ENCODE data around the gene CDH4.
"Not testable (repeated sequence)": the region's sequence is repeated elsewhere in the genome, so short reads cannot be mapped to it uniquely, and the experiment has no call there.

The CDH4 gene

GRCh38 chr20:61850926-61851900, 599.2 kb downstream of the CDH4 start:
- no peak overlapping the region for H3K4me2 ChIP-seq (ENCODE audit: insufficient read depth, low read length)
- TF ChIP-seq EZH2 (IDR thresholded peaks at IDR 0.05; ENCODE audit: borderline replicate concordance, low read depth, low read length, severe bottlenecking) (no peak), CTCF (IDR thresholded peaks at IDR 0.05; ENCODE audit: borderline replicate concordance, extremely low read depth, low read length, poor library complexity, severe bottlenecking) (no peak)
- ATAC-seq (ENCODE audit: insufficient read depth, low read depth) = no peak
- no peak overlapping the region for H3K4me3 ChIP-seq (ENCODE audit: low read depth in 1 of 2, low read length in 2 of 2)
- peaks cover 2% of the 10 kb centered on the region; the same call in 1 of the 2 replicates for H4K20me1 ChIP-seq (ENCODE audit: insufficient read depth, low read length)
- no peaks in the 10 kb centered on the region for H3K79me2 ChIP-seq (ENCODE audit: insufficient read depth, low read length)
- no peak overlapping the region for H2AFZ ChIP-seq (ENCODE audit: low read depth, low read length)
- DNase-seq = no peak
- H3K4me1 ChIP-seq (ENCODE audit: insufficient read depth, low read length) = no peaks in the 10 kb centered on the region
- no peaks in the 10 kb centered on the region for H3K36me3 ChIP-seq (ENCODE audit: insufficient read depth, low read length)
- H3K27me3 ChIP-seq (ENCODE audit: insufficient read depth, low read length, poor library complexity) = no peaks in the 10 kb centered on the region
- H3K27ac ChIP-seq (ENCODE audit: low read length) = no peak overlapping the region
- H3K9me3 ChIP-seq (ENCODE audit: insufficient read depth, low read length, severe bottlenecking) = no peaks in the 10 kb centered on the region
- H3K9ac ChIP-seq (ENCODE audit: low read depth, low read length) = no peak overlapping the region

DNA sequence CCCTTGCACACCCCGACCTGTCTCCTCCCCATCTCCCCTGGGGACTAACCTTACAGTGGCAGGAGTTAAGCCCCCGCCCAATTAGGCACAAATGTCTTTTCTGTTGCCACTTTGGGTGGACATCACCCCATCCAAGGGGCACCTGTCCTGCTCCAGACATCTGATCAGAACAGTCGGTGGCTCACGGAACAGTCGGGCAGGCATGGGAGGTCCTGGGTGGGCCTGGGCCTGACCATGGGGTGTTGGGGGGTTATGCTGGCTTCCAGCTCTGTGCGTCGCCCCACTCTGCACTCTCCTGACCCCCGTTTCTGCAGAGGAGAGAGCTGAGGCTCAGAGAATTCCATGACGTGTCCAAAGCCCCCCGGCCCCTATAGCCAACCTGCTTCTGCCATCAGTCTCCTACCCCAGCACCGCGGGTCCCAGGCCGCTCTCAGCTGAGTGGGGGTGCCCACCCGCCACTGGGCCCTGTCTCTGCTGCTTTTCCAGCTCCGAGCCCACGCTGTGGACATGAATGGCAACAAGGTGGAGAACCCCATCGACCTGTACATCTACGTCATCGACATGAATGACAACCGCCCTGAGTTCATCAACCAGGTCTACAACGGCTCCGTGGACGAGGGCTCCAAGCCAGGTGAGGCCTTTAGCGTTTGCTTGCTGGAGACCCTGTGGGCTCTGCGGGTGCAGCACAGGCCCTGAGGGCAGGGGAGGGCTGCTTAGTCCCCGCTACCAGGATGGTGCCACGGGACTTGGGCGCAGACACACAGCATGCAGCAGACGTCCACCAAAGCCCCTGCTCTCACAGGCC, 600.4 kb downstream of the CDH4 start:
- no peaks in the 10 kb centered on the region for H3K79me2 ChIP-seq (ENCODE audit: insufficient read depth, low read length)
- H3K9me3 ChIP-seq (ENCODE audit: insufficient read depth, low read length, severe bottlenecking) = no peaks in the 10 kb centered on the region
- TF ChIP-seq CTCF (IDR thresholded peaks at IDR 0.05; ENCODE audit: borderline replicate concordance, extremely low read depth, low read length, poor library complexity, severe bottlenecking) (no peak), EZH2 (IDR thresholded peaks at IDR 0.05; ENCODE audit: borderline replicate concordance, low read depth, low read length, severe bottlenecking) (no peak)
- H3K27me3 ChIP-seq (ENCODE audit: insufficient read depth, low read length, poor library complexity) = no peaks in the 10 kb centered on the region
- no peaks in the 10 kb centered on the region for H3K4me1 ChIP-seq (ENCODE audit: insufficient read depth, low read length)
- H3K27ac ChIP-seq (ENCODE audit: low read length) = no peak overlapping the region
- no peaks in the 10 kb centered on the region for H4K20me1 ChIP-seq (ENCODE audit: insufficient read depth, low read length)
- ATAC-seq (ENCODE audit: insufficient read depth, low read depth) (no peak), DNase-seq (no peak)
- no peak overlapping the region for H3K9ac ChIP-seq (ENCODE audit: low read depth, low read length)
- H3K4me2 ChIP-seq (ENCODE audit: insufficient read depth, low read length) = no peak overlapping the region
- no peaks in the 10 kb centered on the region for H3K36me3 ChIP-seq (ENCODE audit: insufficient read depth, low read length)
- H2AFZ ChIP-seq (ENCODE audit: low read depth, low read length) = no peak overlapping the region
- no peak overlapping the region for H3K4me3 ChIP-seq (ENCODE audit: low read depth in 1 of 2, low read length in 2 of 2)

DNA sequence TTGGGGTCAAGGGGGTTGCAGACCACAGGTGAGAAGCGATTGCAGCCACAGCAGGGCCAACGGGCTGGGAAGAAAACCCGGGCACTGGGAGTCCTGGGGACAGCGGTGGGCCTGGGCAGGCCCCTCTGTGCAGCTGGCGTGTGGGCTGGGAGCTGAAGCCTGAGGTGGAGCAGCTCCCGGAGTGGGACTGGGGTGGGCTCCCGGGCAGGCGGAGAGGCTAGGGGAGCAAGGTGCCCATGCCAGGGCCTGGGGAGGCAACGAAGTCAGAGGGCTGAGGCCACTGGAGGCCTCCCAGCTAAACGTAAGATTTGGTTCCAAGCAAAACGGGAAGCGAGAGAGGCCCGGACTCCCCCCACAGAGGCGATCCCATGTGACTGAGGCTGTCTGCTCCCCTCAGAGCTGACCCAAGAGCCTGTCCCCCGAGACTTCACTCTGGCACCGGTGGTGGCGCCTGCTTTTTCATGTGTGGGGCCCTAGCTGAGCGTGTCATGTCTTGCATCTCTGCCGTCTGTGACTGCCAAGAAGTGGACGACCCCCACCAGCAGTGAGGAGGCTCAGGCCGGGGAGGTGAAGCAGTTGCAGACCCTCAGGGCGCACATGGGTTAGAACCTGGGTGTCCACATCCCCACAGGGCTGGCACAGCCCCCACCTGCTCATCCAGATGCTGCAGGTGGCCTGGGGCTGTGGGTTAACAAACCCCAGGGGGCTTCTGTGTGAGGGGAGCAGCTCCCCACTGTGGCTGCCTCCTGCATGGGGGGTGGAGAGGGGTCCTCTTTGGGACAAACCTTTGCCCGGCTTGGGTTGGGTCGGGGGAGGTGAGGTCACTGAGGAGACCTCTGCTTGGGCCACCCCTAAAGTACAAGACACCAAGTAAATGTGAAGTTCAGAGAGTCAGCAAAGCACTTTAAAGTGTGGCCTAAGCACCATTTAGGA, 601.3 kb downstream of the CDH4 start:
- Histone ChIP-seq H3K9ac (ENCODE audit: low read depth, low read length) (no peak overlapping the region), H3K4me1 (ENCODE audit: insufficient read depth, low read length) (no peaks in the 10 kb centered on the region), H3K36me3 (ENCODE audit: insufficient read depth, low read length) (no peaks in the 10 kb centered on the region), H3K27ac (ENCODE audit: low read length) (no peak overlapping the region), H2AFZ (ENCODE audit: low read depth, low read length) (no peak overlapping the region), H3K27me3 (ENCODE audit: insufficient read depth, low read length, poor library complexity) (no peaks in the 10 kb centered on the region), H3K4me2 (ENCODE audit: insufficient read depth, low read length) (no peak overlapping the region), H3K9me3 (ENCODE audit: insufficient read depth, low read length, severe bottlenecking) (no peaks in the 10 kb centered on the region), H3K79me2 (ENCODE audit: insufficient read depth, low read length) (no peaks in the 10 kb centered on the region), H4K20me1 (ENCODE audit: insufficient read depth, low read length) (no peaks in the 10 kb centered on the region), H3K4me3 (ENCODE audit: low read depth in 1 of 2, low read length in 2 of 2) (no peak overlapping the region)
- DNase-seq (no peak), ATAC-seq (ENCODE audit: insufficient read depth, low read depth) (no peak)
- TF ChIP-seq CTCF (IDR thresholded peaks at IDR 0.05; ENCODE audit: borderline replicate concordance, extremely low read depth, low read length, poor library complexity, severe bottlenecking) = no peak
- TF ChIP-seq EZH2 (IDR thresholded peaks at IDR 0.05; ENCODE audit: borderline replicate concordance, low read depth, low read length, severe bottlenecking) = no peak

DNA sequence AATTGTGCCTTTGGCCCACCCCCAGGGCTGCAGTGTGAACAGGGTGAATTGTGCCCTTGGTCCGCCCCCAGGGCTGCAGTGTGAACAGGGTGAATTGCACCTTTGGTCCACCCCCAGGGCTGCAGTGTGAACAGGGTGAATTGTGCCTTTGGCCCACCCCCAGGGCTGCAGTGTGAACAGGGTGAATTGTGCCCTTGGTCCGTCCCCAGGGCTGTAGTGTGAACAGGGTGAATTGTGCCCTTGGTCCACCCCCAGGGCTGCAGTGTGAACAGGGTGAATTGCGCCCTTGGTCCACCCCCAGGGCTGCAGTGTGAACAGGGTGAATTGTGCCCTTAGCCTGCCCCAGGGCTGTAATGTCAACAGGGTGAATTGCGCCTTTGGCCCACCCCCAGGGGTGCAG, 602.5 kb downstream of the CDH4 start:
- not testable (repeated sequence) for H3K27me3 ChIP-seq (ENCODE audit: insufficient read depth, low read length, poor library complexity); H3K79me2 ChIP-seq (ENCODE audit: insufficient read depth, low read length); H3K9ac ChIP-seq (ENCODE audit: low read depth, low read length); H3K9me3 ChIP-seq (ENCODE audit: insufficient read depth, low read length, severe bottlenecking); H3K4me3 ChIP-seq (ENCODE audit: low read depth in 1 of 2, low read length in 2 of 2); DNase-seq; H3K27ac ChIP-seq (ENCODE audit: low read length); H3K4me1 ChIP-seq (ENCODE audit: insufficient read depth, low read length); ATAC-seq (ENCODE audit: insufficient read depth, low read depth); H4K20me1 ChIP-seq (ENCODE audit: insufficient read depth, low read length); H2AFZ ChIP-seq (ENCODE audit: low read depth, low read length); H3K36me3 ChIP-seq (ENCODE audit: insufficient read depth, low read length); H3K4me2 ChIP-seq (ENCODE audit: insufficient read depth, low read length)
